K562 (cell line): Measurements from ENCODE around the gene SEC63. TPM values are rescaled to one million over a fixed set of nuclear protein-coding genes. Genes with fewer than 3 reads are reported as not detected.
A peak's percentile ranks its signal among the peaks of the same experiment; 100 is the strongest.

Experiments used
- ATAC-seq: fragments of 200-7000 bp; cut with Tn5 transposase; 3 replicates; pipeline ENCODE4 v1.9.1; 2020; ENCODE audit warnings: moderate library complexity
- BruUV-seq: library from RNA; stranded (reverse); fragments of 400-500 nt; replicated peaks from 2 replicates; lab custom pipeline; 2021; lab: Mats Ljungman, UMichigan
- CTCF ChIA-PET: fragments of 300-600 bp; formaldehyde crosslinking; extraction: SDS; loops from one replicate; lab custom pipeline; 2021; ENCODE audit warnings: low intra/inter-chr PET ratio; lab: Yijun Ruan, JAX
- POLR2A ChIA-PET: fragments of 300-600, 350-650 bp; sonication (Branson Sonifier 250); formaldehyde crosslinking; extraction: SDS; loops from one replicate; lab custom pipeline; 2021; ENCODE audit warnings: antibody characterized with exemption, inconsistent platforms; lab: Yijun Ruan, JAX
- DNase-seq, 4 experiments: peaks; one replicate each; pipeline versions ENCODE4 v3.0.0 to v3.0.0-alpha.2; 2011 to 2018; ENCODE audit warnings: low spot score in 3 of 4, mixed read lengths in 3 of 4; ENCODE audit errors: extremely low read depth in 1 of 4
- FAIRE-seq: peaks from 2 replicates; lab custom pipeline; 2011; peaks lifted over from hg19 to GRCh38; lab: Jason Lieb, UNC
- H2AFZ ChIP-seq: 2 replicates; pipeline ENCODE4 v1.6.0; 2011; ENCODE audit warnings: low read depth, low read length, control low read depth, inconsistent platforms
- H3K27ac ChIP-seq: fragments of 200-600 bp; 3 replicates; pipeline ENCODE4 v1.8.0; 2011; ENCODE audit warnings: low read depth, mild to moderate bottlenecking, control low read depth, inconsistent platforms, low read length, moderate library complexity, mixed read lengths; ENCODE audit errors: extremely low read depth
- H3K27me3 ChIP-seq, 2 experiments: fragments of 300-600 bp in 1 of 2; 2 replicates in 1 of 2; 3 replicates in 1 of 2; pipeline versions ENCODE4 v1.6.0 to v1.8.0; 2011; ENCODE audit warnings: inconsistent platforms in 2 of 2, low read length in 2 of 2, mild to moderate bottlenecking in 1 of 2, mixed read lengths in 1 of 2, moderate library complexity in 1 of 2; ENCODE audit not compliant: control insufficient read depth in 2 of 2, insufficient read depth in 2 of 2
- H3K36me3 ChIP-seq: fragments of 300-600 bp; 3 replicates; pipeline ENCODE4 v1.8.0; 2011; ENCODE audit warnings: mild to moderate bottlenecking, low read length, inconsistent platforms; ENCODE audit not compliant: control insufficient read depth, insufficient read depth
- H3K4me1 ChIP-seq, 2 experiments: fragments of 200-600 bp in 1 of 2; replicated peaks in 1 of 2; 2 replicates in 1 of 2; 3 replicates in 1 of 2; pipeline versions ENCODE4 v1.5.1 to v1.8.0; 2011; ENCODE audit warnings: inconsistent platforms in 2 of 2, low read length in 2 of 2, mild to moderate bottlenecking in 1 of 2, mixed read lengths in 1 of 2, moderate library complexity in 1 of 2; ENCODE audit not compliant: control insufficient read depth in 2 of 2, insufficient read depth in 2 of 2
- H3K4me2 ChIP-seq: 2 replicates; pipeline ENCODE4 v1.6.1; 2011; ENCODE audit warnings: low read length, control low read depth, inconsistent platforms, mixed read lengths; ENCODE audit not compliant: insufficient read depth
- H3K4me3 ChIP-seq: fragments of 200-600 bp; sonication (generic), shearing (Covaris generic); 2 replicates; pipeline ENCODE4 v1.5.1; 2016; ENCODE audit warnings: control low read depth, inconsistent platforms
- H3K79me2 ChIP-seq: fragments of 200-600 bp; 3 replicates; pipeline ENCODE4 v1.8.0; 2011; ENCODE audit warnings: low read length, inconsistent platforms; ENCODE audit not compliant: control insufficient read depth, insufficient read depth
- H3K9ac ChIP-seq, 2 experiments: 2 replicates each; pipeline versions ENCODE4 v1.6.0 to v1.6.1; 2011; ENCODE audit warnings: low read depth in 2 of 2, low read length in 2 of 2, control low read depth in 1 of 2, inconsistent platforms in 1 of 2, mild to moderate bottlenecking in 1 of 2, mixed read lengths in 1 of 2; ENCODE audit not compliant: insufficient read depth in 1 of 2
- H3K9me1 ChIP-seq: one replicate; pipeline ENCODE4 v1.6.0; 2011; ENCODE audit warnings: inconsistent platforms, mild to moderate bottlenecking, low read length, moderate library complexity; ENCODE audit not compliant: control insufficient read depth, insufficient read depth
- H3K9me3 ChIP-seq: replicated peaks from 2 replicates; pipeline ENCODE4 v1.5.1; 2011; ENCODE audit warnings: low read depth, low read length, inconsistent platforms; ENCODE audit not compliant: control insufficient read depth, insufficient read depth
- H4K20me1 ChIP-seq: replicated peaks from 2 replicates; pipeline ENCODE4 v1.6.1; 2011; ENCODE audit warnings: low read length, inconsistent platforms, mixed read lengths; ENCODE audit not compliant: control insufficient read depth, insufficient read depth
- HOXB6 ChIP-seq: fragments of 250-450 bp; sonication (Bioruptor Pico); IDR thresholded peaks from 2 replicates; pipeline ENCODE4 v1.5.1; 2022; ENCODE audit warnings: mild to moderate bottlenecking, borderline replicate concordance
- NEUROD1 ChIP-seq: fragments of 150-350 bp; IDR thresholded peaks from 2 replicates; pipeline ENCODE4 v1.6.1; 2014; ENCODE audit warnings: borderline replicate concordance, low read length, low read depth; ENCODE audit not compliant: partially characterized antibody
- RBM15 ChIP-seq: fragments of 200-400 bp; formaldehyde crosslinking; IDR thresholded peaks from 2 replicates; pipeline ENCODE4 v1.6.1; 2018; ENCODE audit warnings: mild to moderate bottlenecking, low read length, moderate library complexity; ENCODE audit not compliant: insufficient read depth
- SPI1 ChIP-seq: IDR thresholded peaks from 2 replicates; pipeline ENCODE4 v1.6.1; 2011; ENCODE audit warnings: low read depth, low read length, control low read depth, borderline replicate concordance
- SRSF3 ChIP-seq: fragments of 200-400 bp; formaldehyde crosslinking; IDR thresholded peaks from 2 replicates; pipeline ENCODE4 v1.6.1; 2016; ENCODE audit warnings: mild to moderate bottlenecking, low read length, moderate library complexity; ENCODE audit not compliant: insufficient read depth
- ZNF398 ChIP-seq: fragments of 250-450 bp; sonication (Bioruptor Pico); IDR thresholded peaks from 2 replicates; pipeline ENCODE4 v1.8.0; 2021; ENCODE audit warnings: moderate library complexity, mild to moderate bottlenecking, inconsistent platforms
- WGBS: fragments of 100-300 bp; shearing (Covaris generic); methylation state at CpG from one replicate; pipeline ENCODE4 v1.1.6; 2016; ENCODE audit warnings: low coverage, mixed read lengths; ENCODE audit not compliant: insufficient coverage; ENCODE audit errors: missing lambda C conversion rate; 5-methylcytosine and 5-hydroxymethylcytosine counted together
- in situ Hi-C: fragments of 300-500 bp; cut with MboI; formaldehyde crosslinking; loops from 4 replicates; pipeline ENCODE4 v1.15.0; 2018; ENCODE audit warnings: inconsistent platforms, mixed read lengths
- intact Hi-C: fragments of 100-400 bp; cut with micrococcal nuclease; formaldehyde crosslinking; loops from 2 replicates; pipeline ENCODE4 v1.14.2; 2022
- polyA plus RNA-seq, 8 experiments: library from polyadenylated mRNA; depleted of rRNA in 4 of 8; stranded (reverse) in 5 of 8; unstranded in 3 of 8; fragments of >200 nt; fragmentation: Nextera tagmentation in 2 of 8; fragmentation: Illumina TruSeq in 1 of 8; extraction: Ambion mirVana in 2 of 8; extraction: Trizol in 1 of 8; gene quantifications; 2 replicates each; pipeline versions ENCODE4 v1.2.1 to v1.2.3, GENCODE V29; 2011 to 2014; ENCODE audit warnings: inconsistent platforms in 1 of 8, missing spikeins in 1 of 8
- total RNA-seq, 7 experiments: library from RNA; depleted of rRNA in 6 of 7; stranded (reverse); fragments of >200 nt in 6 of 7; fragmentation: Illumina TruSeq in 2 of 7; extraction: Trizol in 2 of 7; gene quantifications; 2 replicates each; pipeline versions ENCODE4 v1.2.1 to v1.2.3, GENCODE V29; 2011 to 2021; ENCODE audit warnings: low replicate concordance in 1 of 7

The SEC63 gene
- total and polyA plus RNA-seq, 9 of the 15 experiments (the other 6 are each of a cell fraction or from before 2014, with no cell fraction given): 13.8 to 74.6 (median 28.4) TPM

GRCh38 chr6:107846262-107846795, 111.7 kb downstream of the SEC63 start:
- H4K20me1 ChIP-seq: no peaks in the 10 kb centered on the region
- H3K9me3 ChIP-seq: no peaks in the 10 kb centered on the region
- no TSS peak for BruUV-seq
- TF ChIP-seq ZNF398: no peak
- peak; percentile 52; the same call in 1 of the 2 replicates for TF ChIP-seq SPI1
- no peak overlapping the region for H3K27ac ChIP-seq
- FAIRE-seq (no peak), DNase-seq (no peak), ATAC-seq (no peak)
- H3K9me1 ChIP-seq: no peaks in the 10 kb centered on the region
- H2AFZ ChIP-seq: no peak overlapping the region
- H3K4me3 ChIP-seq: no peak overlapping the region
- ChIA-PET POLR2A (interaction anchor here (0.7 kb wide), 1 partner anchor 18 kb away, joined by 3 read pairs; no protein-coding TSS in a partner anchor), CTCF (no interaction called here)
- H3K9ac ChIP-seq: no peak overlapping the region
- H3K4me2 ChIP-seq: no peak overlapping the region
- WGBS: 6% methylated on average over 3 of the region's 4 CpGs
- peaks cover 11 to 24% of the 10 kb centered on the region in 2 experiments; a peak in 4 of 5 replicates for H3K27me3 ChIP-seq
- in situ Hi-C loops (no loop called here), intact Hi-C loops (no loop called here)
- no peaks in the 10 kb centered on the region for H3K36me3 ChIP-seq
- H3K4me1 ChIP-seq: peaks cover 2 to 9% of the 10 kb centered on the region in 2 experiments; a peak in 3 of 5 replicates
- H3K79me2 ChIP-seq: no peaks in the 10 kb centered on the region

- DNase-seq (no peak), FAIRE-seq (no peak), ATAC-seq (no peak)
- Histone ChIP-seq H3K4me2 (no peak overlapping the region), H3K4me3 (no peak overlapping the region), H3K4me1 (peaks cover 2 to 9% of the 10 kb centered on the region in 2 experiments; a peak in 3 of 5 replicates), H3K36me3 (no peaks in the 10 kb centered on the region), H3K79me2 (no peaks in the 10 kb centered on the region), H4K20me1 (no peaks in the 10 kb centered on the region), H3K9me1 (no peaks in the 10 kb centered on the region), H3K9ac (no peak overlapping the region), H2AFZ (no peak overlapping the region), H3K9me3 (no peaks in the 10 kb centered on the region), H3K27ac (no peak overlapping the region), H3K27me3 (peaks cover 11 to 24% of the 10 kb centered on the region in 2 experiments; a peak in 4 of 5 replicates)
- ChIA-PET POLR2A (no interaction called here), CTCF (no interaction called here)
- intact Hi-C loops (no loop called here), in situ Hi-C loops (no loop called here)
- BruUV-seq: no TSS peak
- TF ChIP-seq RBM15: no peak
- no peak for TF ChIP-seq SRSF3
- TF ChIP-seq HOXB6 (CRISPR knock-in tag): no peak
- TF ChIP-seq NEUROD1: no peak
- 0% methylated on average over 7 of the region's 7 CpGs for WGBS
Measured at GRCh38 chr6:107845777-107846176, 112.2 kb downstream of the SEC63 start.
